ENCODE data around the gene SYK.

SYK gene

DNA sequence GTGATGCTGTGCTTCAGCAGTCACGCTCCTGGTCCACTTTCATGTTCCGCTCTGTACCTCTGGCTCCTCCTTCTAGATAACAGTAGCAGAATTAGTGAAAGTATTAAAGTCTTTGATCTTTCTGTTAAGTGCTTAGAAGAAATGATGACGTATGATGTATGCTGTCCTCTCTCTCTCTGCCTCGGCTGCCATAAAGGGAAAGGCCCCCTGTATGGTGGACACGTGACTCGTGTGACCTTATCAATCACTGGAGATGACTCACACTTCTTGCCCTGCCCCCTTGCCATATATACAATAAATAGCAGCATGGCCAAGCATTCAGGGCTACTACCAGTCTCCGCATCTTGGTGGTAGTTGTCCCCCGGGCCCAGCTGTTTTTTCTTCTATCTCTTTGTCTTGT is 100.3 kb downstream of the SYK start:
- in situ Hi-C loops (cut with HindIII; ENCODE audit: low sequenced_read_pairs), result no loop called here

DNA sequence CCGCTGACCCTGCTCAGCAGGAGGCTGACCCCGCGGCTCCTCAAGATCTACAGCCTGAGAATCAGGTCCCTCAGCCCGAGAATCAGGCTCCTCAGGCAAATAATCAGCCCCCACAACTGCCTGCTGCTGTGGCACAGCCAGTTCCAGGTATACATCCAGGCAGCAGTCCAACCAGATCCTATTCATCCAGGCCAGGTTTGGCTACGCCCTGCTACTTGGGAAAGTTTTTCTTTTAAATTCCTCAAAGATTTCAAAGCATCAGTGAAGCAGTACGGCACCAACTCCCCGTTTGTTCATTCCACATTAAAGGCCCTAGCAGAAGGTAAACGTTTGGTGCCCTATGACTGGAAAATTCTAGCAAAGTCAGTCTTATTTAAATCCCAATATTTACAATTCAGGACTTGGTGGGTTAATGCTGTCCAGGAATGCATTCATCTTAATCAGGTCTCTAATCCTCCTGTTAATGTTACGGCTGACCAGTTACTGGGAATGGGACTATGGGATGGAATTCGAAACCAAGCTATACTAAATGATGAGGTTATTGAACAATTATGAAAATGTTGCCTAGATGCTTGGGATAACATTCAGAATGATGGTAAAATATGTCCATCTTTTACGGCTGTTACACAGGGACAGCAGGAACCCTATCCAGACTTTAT is 102.3 kb downstream of the SYK start:
- in situ Hi-C loops (cut with HindIII; ENCODE audit: low sequenced_read_pairs), result no loop called here

DNA sequence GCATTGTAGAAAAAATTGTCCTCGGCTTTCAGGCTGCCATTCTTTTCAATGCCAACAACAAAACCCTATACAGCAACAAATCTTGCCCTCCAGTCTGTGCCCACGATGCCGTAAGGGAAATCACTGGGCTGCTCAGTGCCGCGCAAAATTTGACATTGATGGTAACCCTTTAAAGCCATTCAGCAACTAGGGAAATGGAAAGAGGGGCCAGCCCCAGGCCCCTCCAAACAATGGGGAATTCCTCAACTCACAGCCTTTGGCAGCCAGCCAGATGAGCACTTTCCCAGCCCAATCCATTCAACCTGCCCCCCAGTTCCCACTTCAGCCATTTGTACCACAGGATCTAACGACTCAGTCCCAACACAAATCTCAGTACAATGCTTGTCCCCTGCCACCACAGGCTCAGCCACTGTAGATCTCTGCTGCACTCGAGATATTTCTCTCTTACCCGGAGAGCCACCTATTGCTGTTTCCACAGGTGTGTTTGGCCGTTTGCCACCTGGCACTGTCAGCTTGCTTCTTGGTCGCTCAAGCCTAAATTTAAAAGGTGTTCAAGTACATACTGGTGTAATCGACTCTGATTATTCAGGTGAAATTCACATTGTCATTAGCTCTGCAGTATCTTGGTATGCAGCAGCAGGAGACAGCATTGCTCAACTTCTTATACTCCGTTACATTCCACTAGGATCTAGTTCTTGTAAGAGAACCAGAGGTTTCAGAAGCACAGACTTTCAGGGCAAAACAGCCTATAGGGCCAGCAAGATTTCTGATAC is 103.3 kb downstream of the SYK start:
- in situ Hi-C loops (cut with HindIII; ENCODE audit: low sequenced_read_pairs), result no loop called here

DNA sequence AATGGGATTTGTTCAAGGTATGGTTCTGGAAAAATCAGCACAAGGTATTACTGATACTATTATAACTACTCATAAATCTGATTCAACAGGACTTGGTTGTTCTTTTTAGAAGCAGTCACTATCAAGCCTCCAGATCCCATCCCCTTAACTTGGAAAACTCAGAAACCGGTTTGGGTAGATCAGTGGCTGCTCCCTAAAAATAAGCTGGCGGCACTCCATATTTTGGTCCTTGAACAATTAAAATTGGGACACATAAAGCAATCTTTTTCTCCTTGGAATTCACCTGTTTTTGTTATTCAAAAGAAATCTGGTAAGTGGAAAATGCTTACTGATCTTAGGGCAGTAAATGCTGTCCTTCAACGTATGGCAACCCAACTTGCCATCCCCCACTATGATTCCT is 104.2 kb downstream of the SYK start:
- in situ Hi-C loops (cut with HindIII; ENCODE audit: low sequenced_read_pairs), result no loop called here

DNA sequence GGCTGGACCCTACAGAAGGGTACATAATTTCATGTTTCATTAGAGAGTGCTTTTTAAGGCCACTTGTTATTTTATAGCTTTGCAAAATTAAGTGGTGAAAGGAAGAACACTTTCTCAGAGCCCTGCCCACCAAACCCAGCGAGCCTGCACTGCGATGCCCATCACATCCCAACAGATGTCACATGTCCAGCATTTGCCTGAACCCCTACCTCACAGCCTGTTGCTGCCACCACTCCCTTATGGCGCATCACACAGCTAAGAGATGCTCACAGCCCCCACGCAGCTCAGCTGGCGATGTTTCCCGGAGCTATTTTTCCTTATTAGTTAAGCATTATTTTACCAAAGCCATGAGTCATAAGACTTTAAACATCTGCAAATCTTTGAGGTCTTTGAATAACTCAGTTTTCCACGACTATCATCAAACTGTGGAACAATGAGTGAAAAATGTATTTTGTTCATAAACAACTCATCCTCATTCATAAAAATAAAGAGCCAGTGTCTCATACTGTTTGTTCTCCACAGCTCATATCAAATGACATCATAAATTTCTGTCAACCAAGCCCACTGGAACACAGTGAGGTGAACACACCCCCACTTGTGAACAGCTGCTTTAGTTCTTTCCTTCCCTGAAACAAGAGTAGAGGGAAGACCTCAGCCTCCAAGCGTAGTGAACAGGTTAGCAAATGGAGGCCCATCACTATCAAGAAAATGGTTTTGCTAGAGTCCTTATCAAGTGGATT is 104.9 kb downstream of the SYK start:
- in situ Hi-C loops (cut with HindIII; ENCODE audit: low sequenced_read_pairs), result no loop called here

DNA sequence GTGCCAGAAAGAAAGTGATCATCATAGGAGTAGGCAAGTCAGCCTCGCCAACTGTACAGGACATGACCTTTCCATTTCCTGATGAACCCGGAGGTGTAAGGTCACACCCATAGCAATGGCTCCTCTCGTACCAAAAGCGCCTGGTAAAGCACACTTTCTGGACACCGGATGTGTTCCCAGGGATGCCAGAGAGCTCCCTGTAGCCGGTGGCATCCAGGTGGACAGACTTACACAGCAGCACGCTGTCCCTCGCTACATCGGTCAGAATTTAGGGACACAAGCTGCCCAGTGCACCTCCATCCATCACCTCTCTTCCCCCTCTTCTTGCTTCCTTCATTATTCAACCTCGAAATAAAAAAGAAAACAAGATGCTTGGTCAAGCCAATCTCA is 105.4 kb downstream of the SYK start:
- in situ Hi-C loops (cut with HindIII; ENCODE audit: low sequenced_read_pairs), result no loop called here

DNA sequence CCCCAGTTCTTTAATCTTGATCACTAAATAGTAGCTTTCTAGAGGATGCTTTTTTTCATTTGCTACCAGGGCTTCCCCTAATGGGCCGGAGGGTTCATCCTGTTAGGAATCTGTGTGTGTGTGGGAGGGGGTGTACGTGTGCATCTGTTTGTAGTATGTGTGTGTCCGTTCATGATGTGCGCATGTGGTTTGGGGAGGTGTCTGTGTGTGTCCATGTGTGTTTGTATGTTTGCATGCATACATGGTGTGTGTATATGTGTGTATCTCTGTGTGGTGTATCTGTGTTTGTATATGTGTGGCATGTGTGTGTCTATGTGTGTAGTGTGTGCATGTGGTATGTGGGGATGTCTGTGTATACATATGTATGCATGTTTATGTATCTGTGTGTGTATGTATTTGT is 106.2 kb downstream of the SYK start:
- in situ Hi-C loops (cut with HindIII; ENCODE audit: low sequenced_read_pairs), result no loop called here

DNA sequence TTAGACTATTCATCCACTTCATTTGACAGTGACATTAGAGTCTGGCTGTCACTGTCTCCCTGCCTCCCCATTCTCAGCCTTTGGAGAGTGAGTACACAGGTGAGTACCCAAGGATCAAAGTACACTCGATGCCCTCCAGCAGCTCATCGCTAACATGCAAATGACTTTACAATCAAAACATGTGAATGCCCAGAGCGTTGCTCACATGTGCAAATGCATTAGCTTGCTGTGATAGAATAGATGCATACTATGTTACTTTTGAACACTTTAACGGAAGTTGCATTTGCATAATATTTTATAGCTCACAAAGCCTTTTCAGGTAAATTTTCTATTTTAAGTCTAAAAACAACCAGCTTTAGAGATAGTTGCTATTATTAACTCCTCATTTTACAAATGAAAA is 107.6 kb downstream of the SYK start:
- in situ Hi-C loops (cut with HindIII; ENCODE audit: low sequenced_read_pairs), result no loop called here

DNA sequence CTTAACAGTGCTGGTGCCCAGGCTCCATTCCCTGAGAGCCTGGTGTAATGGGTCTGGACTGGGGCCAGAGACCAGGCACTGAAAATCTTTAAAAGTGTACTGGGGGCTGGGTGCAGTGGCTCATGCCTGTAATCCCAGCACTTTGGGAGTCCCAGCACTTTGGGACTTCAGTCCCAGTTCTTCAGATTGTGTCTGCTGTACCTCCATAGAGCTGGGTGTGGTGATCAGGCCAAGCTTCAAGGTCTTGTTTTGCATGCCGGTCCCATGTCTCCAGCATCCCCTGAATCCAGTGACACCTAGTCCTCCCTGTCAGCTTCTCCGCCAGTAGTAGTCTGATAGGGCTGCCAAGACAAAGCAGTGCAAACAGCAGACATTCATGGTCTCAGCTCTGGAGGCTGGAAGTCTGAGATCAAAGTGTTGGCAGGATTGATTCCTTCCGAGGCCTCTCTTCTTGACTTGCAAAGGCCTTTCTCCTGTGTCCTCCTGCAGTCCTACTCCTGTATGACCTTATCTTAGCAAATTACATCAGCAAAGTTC is 108.2 kb downstream of the SYK start:
- in situ Hi-C loops (cut with HindIII; ENCODE audit: low sequenced_read_pairs), result no loop called here

DNA sequence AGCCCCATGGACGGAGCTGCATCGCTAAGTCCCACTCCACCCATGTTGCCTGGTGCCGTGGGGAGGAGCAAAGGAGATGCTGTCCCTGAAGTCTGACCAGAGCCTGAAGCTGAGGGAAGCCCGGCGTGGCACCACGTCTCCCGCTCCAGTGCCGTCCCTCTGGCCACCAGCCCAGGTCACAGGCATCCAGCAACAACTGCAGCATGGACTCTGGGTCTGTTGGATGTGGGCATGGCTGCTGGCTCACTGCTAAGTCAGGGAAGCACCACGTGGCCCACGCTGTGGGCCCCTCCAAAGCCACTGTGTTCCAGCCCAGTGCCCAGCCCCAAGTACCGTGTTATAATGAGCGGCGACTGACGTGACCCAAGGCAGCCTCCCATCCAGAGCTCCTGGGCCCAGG is 112.6 kb downstream of the SYK start:
- in situ Hi-C loops (cut with HindIII; ENCODE audit: low sequenced_read_pairs), result no loop called here

DNA sequence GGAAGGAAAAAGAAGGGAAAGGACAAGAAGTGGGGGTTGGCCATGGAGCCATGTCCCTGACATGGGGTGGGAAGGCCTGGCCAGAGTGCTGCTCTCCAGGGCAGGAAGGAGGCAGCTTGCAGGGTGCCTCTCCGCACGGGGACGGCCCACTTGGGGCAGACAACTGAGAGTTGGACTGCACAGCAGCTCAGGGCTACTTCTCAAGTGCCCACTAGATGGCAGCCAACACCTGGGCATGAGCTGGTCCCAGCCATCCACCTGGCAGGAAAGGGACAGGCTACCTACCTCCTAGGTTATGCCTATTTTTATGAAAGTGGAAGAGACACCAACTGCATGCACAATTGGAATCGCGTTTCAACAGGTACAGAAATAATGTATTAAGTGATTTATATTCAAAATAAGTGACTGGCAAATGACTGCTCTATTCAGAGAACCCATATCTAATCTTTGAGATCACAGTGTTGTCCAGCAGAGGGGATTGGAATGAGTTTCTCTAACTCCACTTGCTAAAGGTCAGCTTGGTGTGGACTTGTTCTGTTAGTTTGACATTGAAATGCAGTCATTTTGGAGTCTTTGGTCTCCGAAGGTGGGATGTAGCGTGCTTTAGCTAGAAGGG is 113.4 kb downstream of the SYK start:
- in situ Hi-C loops (cut with HindIII; ENCODE audit: low sequenced_read_pairs), result no loop called here

DNA sequence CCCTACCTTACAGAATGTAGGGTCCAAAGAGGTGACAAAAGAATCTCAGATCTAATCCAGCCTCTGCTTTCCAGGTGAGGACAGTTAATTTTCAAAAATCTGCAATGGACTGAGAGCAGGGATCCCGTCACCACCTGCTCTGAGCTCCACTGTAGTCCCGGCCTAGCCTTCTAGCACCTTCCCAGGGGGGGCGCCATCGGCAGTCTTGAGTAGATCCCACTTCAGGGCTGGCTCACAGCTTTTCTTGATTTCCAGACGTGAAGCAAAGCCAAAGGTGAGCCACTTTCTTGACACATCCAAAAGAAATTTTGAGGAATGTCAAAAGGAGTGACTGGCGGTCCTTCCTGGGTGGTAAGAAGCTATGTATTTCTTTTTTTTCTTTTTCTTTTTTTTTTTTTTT is 114.1 kb downstream of the SYK start:
- in situ Hi-C loops (cut with HindIII; ENCODE audit: low sequenced_read_pairs), result no loop called here

DNA sequence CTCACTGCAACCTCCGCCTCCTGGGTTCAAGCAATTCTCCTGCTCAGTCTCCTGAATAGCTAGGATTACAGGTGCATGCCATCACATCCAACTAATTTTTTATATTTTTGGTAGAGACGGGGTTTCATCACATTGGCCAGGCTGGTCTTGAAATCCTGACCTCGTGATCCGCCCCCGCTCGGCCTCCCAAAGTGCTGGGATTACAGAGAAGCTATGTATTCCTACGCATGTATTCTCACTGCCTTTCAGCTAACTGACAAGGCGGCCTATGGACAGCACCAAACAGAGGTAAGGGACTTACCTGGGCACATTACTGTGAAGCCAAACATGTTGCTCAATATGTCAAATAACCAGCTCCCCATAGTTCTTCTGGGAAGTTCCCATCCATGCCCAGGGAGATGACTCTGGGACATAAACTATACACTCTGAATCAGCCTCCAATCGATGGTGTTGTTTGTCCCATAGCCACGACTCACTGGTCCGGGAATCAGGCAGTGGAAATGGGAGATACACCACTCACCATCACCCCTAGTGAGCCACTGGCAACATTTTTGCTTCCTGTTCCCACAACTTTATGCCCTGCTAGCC is 114.6 kb downstream of the SYK start:
- in situ Hi-C loops (cut with HindIII; ENCODE audit: low sequenced_read_pairs), result no loop called here

DNA sequence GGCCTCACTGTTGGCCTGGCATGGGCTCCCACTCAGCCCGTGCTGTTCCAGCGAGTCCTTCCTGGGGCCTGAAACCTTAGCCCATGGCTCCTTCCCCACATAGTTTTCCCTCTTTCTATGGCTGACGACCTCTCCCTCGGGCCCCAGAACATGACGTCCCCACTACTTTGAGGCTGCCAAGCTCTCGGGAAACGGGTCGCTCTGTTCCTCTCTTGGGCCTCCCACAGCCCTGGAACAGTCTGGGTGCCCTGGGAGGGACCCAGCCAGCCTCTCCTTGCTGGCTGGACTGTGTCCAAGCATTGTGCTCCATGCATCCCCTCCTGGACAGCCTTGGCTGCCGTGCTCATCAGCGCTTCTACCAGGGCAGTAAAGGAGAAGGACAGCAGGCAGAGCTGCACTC is 118.3 kb downstream of the SYK start:
- in situ Hi-C loops (cut with HindIII; ENCODE audit: low sequenced_read_pairs), result no loop called here

DNA sequence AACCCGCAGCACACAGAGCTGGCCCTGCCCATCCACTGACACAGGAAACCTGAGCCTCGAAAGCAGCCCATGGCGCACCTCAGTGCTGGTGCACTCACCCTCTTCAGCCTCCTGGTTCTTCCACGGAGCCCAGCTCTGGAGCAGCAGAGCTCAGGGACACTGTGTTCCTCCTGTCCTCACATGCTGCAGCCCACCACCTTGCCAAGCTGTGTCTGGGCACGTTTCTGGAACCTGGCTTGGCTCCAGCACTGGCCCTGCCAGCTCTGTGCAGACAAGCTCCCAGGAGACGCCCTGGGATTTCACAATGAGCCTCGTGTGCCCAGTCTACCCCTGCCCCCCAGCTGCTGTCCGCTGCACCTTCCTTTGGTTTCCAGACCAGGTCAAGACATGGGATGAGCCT is 119.5 kb downstream of the SYK start:
- in situ Hi-C loops (cut with HindIII; ENCODE audit: low sequenced_read_pairs), result no loop called here

DNA sequence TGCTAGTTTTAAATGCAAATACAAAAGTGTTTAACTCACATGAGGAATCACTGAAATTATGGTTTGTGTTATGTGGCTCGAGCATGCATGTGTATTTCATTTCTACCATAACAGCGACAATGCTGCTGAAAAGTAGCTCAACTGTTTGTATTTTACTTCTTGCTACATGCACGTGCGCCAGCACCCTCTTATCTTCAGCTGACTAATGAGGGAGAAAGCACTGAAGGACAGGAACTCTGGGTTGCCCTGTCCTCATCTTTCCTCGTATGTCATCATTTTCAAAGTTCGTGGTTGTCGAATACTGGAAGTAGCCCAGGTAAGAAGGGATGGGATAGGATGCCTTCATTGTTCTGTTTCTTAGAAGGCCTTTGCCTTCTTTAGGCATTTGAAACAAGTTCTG is 120.3 kb downstream of the SYK start:
- in situ Hi-C loops (cut with HindIII; ENCODE audit: low sequenced_read_pairs), result no loop called here

DNA sequence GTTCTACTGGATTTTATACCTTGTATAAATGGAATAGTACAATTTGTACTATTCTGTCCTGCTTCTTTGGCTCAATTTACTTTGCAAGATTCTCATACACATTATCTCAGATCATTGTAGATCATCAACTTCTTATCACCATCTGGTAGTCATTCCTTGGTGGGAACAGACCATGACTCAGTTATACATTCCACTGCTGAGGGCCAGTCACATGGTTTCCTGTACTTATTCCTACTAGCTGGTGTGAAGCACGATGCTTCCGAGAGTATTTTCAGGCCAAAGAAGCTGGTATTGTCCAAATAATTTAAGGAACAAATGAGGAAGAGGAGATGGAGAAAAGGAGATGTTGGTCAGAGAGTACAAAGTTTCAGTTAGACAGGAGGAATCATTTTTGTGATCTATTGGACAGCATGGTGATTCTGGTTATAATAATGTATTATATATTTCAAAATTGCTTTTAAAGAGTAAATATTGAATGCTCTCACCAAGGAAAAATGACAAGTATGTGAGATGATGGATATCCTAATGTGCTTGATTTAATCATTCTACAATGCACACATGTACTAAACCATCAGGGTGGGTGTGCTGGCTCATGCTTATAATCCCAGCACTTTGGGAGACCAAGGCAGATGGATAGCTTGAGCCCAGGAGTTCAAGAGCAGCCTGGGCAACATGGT is 124.1 kb downstream of the SYK start:
- in situ Hi-C loops (cut with HindIII; ENCODE audit: low sequenced_read_pairs), result no loop called here

DNA sequence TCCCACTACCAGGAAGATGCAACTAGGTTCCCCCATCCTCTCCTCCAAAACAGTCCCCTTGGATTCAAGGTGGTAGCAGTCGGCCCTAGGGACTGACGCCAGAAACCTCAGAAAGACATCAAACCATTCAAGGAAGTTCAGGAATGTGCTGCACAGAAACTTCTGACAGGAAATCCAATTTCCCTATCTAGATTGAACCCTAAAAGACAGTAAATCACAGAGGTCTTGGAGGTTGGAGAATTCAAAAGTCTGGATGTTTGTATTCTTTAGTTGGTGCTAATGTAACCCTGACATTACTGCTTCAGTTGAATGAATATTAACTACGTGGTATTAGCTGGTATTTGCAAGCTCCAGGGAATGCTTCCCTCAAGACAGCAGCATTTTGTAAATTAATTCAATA is 125.3 kb downstream of the SYK start:
- in situ Hi-C loops (cut with HindIII; ENCODE audit: low sequenced_read_pairs), result no loop called here

DNA sequence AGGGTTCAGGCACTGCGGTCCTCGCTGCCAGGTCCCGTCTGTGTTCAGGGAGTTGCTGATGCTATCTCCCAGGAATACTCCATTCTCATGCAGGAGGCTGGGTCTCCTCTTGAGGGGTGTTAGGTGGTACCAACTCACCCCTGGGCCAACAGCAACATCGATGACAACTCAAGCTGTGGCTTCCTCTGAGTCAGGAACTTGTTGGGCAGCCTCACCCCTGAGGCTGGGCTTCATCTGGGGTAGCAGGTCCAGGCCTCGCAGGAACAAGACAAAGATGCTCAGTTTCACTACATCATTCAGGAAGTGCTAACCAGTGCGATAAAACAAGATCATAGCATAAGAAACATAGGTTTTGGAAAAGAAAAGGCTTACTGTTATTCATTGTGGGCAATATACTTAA is 125.9 kb downstream of the SYK start:
- in situ Hi-C loops (cut with HindIII; ENCODE audit: low sequenced_read_pairs), result no loop called here

DNA sequence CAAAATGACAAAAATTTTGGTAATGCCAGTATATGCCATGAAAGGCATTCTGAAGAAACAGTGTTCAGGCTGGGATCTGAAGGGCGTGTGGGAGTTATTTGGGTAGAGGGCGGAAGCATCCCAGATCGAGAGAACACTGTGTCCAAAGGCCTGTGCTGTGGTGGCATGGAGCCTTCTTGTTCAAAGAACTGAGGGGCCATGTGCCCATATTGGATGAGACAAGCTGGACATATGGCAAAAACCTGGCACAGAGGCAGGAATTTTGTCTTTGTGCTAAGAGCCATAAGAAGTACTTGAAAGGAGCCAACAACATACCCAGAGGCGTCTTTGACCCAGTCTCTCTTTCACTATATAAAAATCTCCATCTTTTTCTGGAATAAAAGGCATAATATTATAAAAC is 128.0 kb downstream of the SYK start:
- in situ Hi-C loops (cut with HindIII; ENCODE audit: low sequenced_read_pairs), result no loop called here

DNA sequence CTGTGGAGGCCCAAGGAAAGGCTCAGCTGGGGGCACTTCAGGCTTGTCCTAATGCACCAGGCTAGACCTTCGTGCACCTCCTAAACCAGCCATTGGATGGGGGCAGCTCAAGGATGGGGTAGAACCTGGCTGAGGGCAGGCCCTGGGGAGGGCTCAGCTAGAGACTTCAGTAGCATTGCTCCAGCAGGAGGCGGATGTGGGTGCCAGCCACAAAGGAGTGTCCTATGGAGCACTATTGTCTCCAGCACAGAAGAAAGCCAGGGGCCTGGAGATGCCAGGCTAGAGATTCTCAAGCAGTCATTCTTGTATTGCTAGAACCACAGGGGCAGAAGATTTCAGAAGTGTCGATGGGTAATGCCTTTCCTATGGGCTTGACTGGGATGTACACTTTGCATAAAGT is 131.8 kb downstream of the SYK start:
- in situ Hi-C loops (cut with HindIII; ENCODE audit: low sequenced_read_pairs), result no loop called here
